ENCODE data around the gene CCR7. TPM values are rescaled to one million over a fixed set of nuclear protein-coding genes. Genes with fewer than 3 reads are reported as not detected.
A peak's percentile ranks its signal among the peaks of the same experiment; 100 is the strongest.

CCR7 gene
- polyA plus RNA-seq, 2 of the 4 experiments (the other 2 are of a cell fraction), result 0.84 to 1.4 TPM

GRCh38 chr17:40550608-40551007 is 14.7 kb downstream of the CCR7 start:
- H3K27ac ChIP-seq, result peak overlapping the region; percentile 95 to 99
- peak overlapping the region; percentile 79 for H3K4me2 ChIP-seq
- DNase-seq (ENCODE audit: low read depth in 1 of 2, low spot score in 1 of 2), result peak in 1 of 2 experiments; percentile 73
- no peak for FAIRE-seq
- ATAC-seq, result no peak
- no peaks in the 10 kb centered on the region for H3K9me3 ChIP-seq
- CTCF ChIA-PET, result interaction anchor here (1.2 to 36.6 kb wide), 7 partner anchors 3 to 1098 kb away, joined by 3 to 1144 read pairs (median 11); partner anchors contain the start of genes CCR7 and IGFBP4
- no peak overlapping the region for H3K4me3 ChIP-seq
- POLR2A ChIA-PET, result interaction anchor here (0.7 to 5.3 kb wide), 15 partner anchors 8 to 1138 kb away, joined by 3 to 114 read pairs (median 8); partner anchors contain the start of genes EIF1 and IGFBP4
- peaks cover 78% of the 10 kb centered on the region for H3K4me1 ChIP-seq
- 66% methylated on average over 8 of the region's 8 CpGs for WGBS (ENCODE audit: missing lambda C conversion rate)
- no peak for TF ChIP-seq RAD21 (conservative IDR thresholded peaks at IDR 0.05 in 1 of 2, IDR thresholded peaks at IDR 0.05 in 1 of 2)
- no peak for TF ChIP-seq POLR2AphosphoS2 (conservative IDR thresholded peaks at IDR 0.05; ENCODE audit: low read length)
- TF ChIP-seq EHMT2 (IDR thresholded peaks at IDR 0.05; ENCODE audit: low read depth), result no peak
- peak; percentile 63 for TF ChIP-seq ATOH8 (CRISPR knock-in tag; IDR thresholded peaks at IDR 0.05; ENCODE audit: low read depth)
- TF ChIP-seq ZFP36 (IDR thresholded peaks at IDR 0.05; ENCODE audit: borderline replicate concordance, partially characterized antibody), result no peak
- no peak for TF ChIP-seq RARB (CRISPR knock-in tag; IDR thresholded peaks at IDR 0.05)
- TF ChIP-seq REST (IDR thresholded peaks at IDR 0.05), result no peak
- TF ChIP-seq POLR2A (IDR thresholded peaks at IDR 0.05; ENCODE audit: low read length), result no peak; the same call in 1 of the 2 replicates
- no peak for TF ChIP-seq HOXA7 (CRISPR knock-in tag; IDR thresholded peaks at IDR 0.05)
- TF ChIP-seq KDM1A (IDR thresholded peaks at IDR 0.05; ENCODE audit: low read depth), result no peak
- TF ChIP-seq USF2 (IDR thresholded peaks at IDR 0.05), result no peak
- no peak for TF ChIP-seq CHD4 (IDR thresholded peaks at IDR 0.05; ENCODE audit: borderline replicate concordance)
- no peak for TF ChIP-seq MAX (IDR thresholded peaks at IDR 0.05)
- TF ChIP-seq RNF2 (IDR thresholded peaks at IDR 0.05; ENCODE audit: borderline replicate concordance, low read depth), result no peak
- TF ChIP-seq HMGXB4 (CRISPR knock-in tag; IDR thresholded peaks at IDR 0.05; ENCODE audit: borderline replicate concordance), result no peak
- TF ChIP-seq FOSB (CRISPR knock-in tag; IDR thresholded peaks at IDR 0.05), result peak; percentile 65
- TF ChIP-seq FOXS1 (CRISPR knock-in tag; IDR thresholded peaks at IDR 0.05), result no peak
- TF ChIP-seq FOSL2 (IDR thresholded peaks at IDR 0.05), result no peak
- 0 out of 2 replicates have a peak, but pooled peaks have one; percentile 1 for TF ChIP-seq FOSL2 (CRISPR knock-in tag; IDR thresholded peaks at IDR 0.05)
- no peak for TF ChIP-seq CHD2 (IDR thresholded peaks at IDR 0.05; ENCODE audit: low read length, partially characterized antibody)
- no peak for TF ChIP-seq MAFK (IDR thresholded peaks at IDR 0.05; ENCODE audit: partially characterized antibody)
- peak; percentile 54 for TF ChIP-seq TP53 (CRISPR knock-in tag; IDR thresholded peaks at IDR 0.05)
- TF ChIP-seq RCOR1 (IDR thresholded peaks at IDR 0.05; ENCODE audit: low read depth, low read length), result no peak
- no peak for TF ChIP-seq SMC3 (IDR thresholded peaks at IDR 0.05)
- no peak for TF ChIP-seq HES2 (IDR thresholded peaks at IDR 0.05)
- TF ChIP-seq NR3C1 (IDR thresholded peaks at IDR 0.05), result no peak
- no peak for TF ChIP-seq GATA3 (IDR thresholded peaks at IDR 0.05; ENCODE audit: borderline replicate concordance)
- peak; percentile 26; the same call in 1 of the 2 replicates for TF ChIP-seq HOXB5 (CRISPR knock-in tag; IDR thresholded peaks at IDR 0.05)
- TF ChIP-seq KDM5A (IDR thresholded peaks at IDR 0.05), result no peak
- no peak for TF ChIP-seq CBX8 (IDR thresholded peaks at IDR 0.05)
- no peak for TF ChIP-seq CBX2 (IDR thresholded peaks at IDR 0.05; ENCODE audit: borderline replicate concordance, low read depth)
- TF ChIP-seq JUNB (IDR thresholded peaks at IDR 0.05), result no peak
- no peak for TF ChIP-seq JUN (IDR thresholded peaks at IDR 0.05)
- TF ChIP-seq PBX3 (IDR thresholded peaks at IDR 0.05), result no peak
- peak; percentile 87 for TF ChIP-seq TFCP2L1 (CRISPR knock-in tag; IDR thresholded peaks at IDR 0.05)
- no peak for TF ChIP-seq EP300 (IDR thresholded peaks at IDR 0.05)
